Subcutaneous abdominal adipose tissue (tissue), 5 donors: ENCODE results near the gene SH2D3C.

Experiments used
- H3K27ac ChIP-seq: one replicate; pipeline ENCODE4 v1.7.0; 2013; ENCODE audit warnings: low read depth, mild to moderate bottlenecking, inconsistent platforms, low read length, moderate library complexity
- H3K27me3 ChIP-seq, 5 donors: one replicate each; pipeline ENCODE4 v1.7.0; 2013; ENCODE audit warnings: low read length in 5 of 5, inconsistent platforms in 1 of 5; ENCODE audit not compliant: control insufficient read depth in 5 of 5, insufficient read depth in 4 of 5
- H3K36me3 ChIP-seq, 5 donors: one replicate each; pipeline ENCODE4 v1.7.0; 2013; ENCODE audit warnings: low read length in 5 of 5; ENCODE audit not compliant: control insufficient read depth in 5 of 5, insufficient read depth in 5 of 5
- H3K4me1 ChIP-seq, 5 donors: one replicate each; pipeline ENCODE4 v1.7.0; 2013; ENCODE audit warnings: low read length in 5 of 5, mild to moderate bottlenecking in 3 of 5, moderate library complexity in 1 of 5; ENCODE audit not compliant: control insufficient read depth in 5 of 5, insufficient read depth in 5 of 5
- H3K4me3 ChIP-seq, 5 donors: one replicate each; pipeline ENCODE4 v1.7.0; 2013; ENCODE audit warnings: low read length in 5 of 5, low read depth in 1 of 5
- H3K9ac ChIP-seq, 5 donors: one replicate each; pipeline ENCODE4 v1.7.0; 2013; ENCODE audit warnings: low read length in 5 of 5, mild to moderate bottlenecking in 4 of 5, moderate library complexity in 3 of 5
- H3K9me3 ChIP-seq, 5 donors: one replicate each; pipeline ENCODE4 v1.7.0; 2013; ENCODE audit warnings: low read length in 5 of 5; ENCODE audit not compliant: control insufficient read depth in 5 of 5
- donor health status: healthy.
- donor health status: healthy.
- donor health status: healthy.
- donor health status: healthy.
- donor health status: healthy.

The SH2D3C gene

DNA sequence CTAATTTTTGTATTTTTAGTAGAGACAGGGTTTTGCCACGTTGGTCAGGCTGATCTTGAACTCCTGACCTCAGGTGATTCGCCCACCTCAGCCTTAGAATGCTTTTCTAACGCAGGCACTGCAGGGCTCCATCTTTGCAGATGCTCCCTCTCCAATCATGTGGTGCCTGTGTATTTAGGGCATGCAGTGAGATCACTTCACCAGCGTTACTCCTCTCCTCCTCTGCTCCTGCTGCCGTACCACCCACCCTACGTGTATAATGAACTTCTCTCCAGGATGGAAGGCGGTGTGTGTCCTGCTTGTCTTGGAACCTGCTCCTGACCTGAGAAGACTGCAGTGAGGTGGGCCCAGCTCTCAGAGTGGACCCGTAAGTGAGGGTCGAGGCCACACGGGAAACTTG lies 85.3 kb downstream of the SH2D3C start:
- H3K36me3 ChIP-seq = peaks cover 3 to 53% (median 39%) of the 10 kb centered on the region in 5 donors
- no peak overlapping the region for H3K9ac ChIP-seq
- H3K9me3 ChIP-seq = no peaks in the 10 kb centered on the region
- no peak overlapping the region for H3K4me3 ChIP-seq
- no peaks in the 10 kb centered on the region for H3K27me3 ChIP-seq
- peaks cover 0 to 21% (median 0%) of the 10 kb centered on the region in 5 donors for H3K4me1 ChIP-seq
- H3K27ac ChIP-seq = no peak overlapping the region

DNA sequence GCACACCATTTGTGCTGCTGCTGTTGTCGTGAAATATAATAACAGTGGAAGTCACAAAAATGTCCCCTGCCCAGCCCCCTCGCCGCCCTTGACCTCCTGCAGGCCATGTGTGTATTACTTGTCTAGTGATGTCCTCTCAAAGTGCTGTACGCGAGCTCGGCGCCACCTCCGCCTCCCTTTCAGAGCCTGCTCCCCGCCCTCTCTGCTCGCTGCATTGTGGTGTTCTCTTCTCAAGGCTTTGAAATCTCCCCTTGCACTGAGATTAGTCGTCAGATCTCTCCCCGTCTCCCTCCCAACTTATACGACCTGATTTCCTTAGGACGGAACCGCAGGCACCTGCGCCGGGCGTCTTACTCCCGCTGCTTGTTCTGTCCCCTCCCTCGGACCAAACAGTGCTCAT lies 86.4 kb downstream of the SH2D3C start:
- no peak overlapping the region for H3K9ac ChIP-seq
- no peaks in the 10 kb centered on the region for H3K9me3 ChIP-seq
- no peaks in the 10 kb centered on the region for H3K27me3 ChIP-seq
- H3K4me3 ChIP-seq = no peak overlapping the region
- no peak overlapping the region for H3K27ac ChIP-seq
- H3K4me1 ChIP-seq = peaks cover 0 to 17% (median 0%) of the 10 kb centered on the region in 5 donors
- H3K36me3 ChIP-seq = peaks cover 3 to 63% (median 48%) of the 10 kb centered on the region in 5 donors

DNA sequence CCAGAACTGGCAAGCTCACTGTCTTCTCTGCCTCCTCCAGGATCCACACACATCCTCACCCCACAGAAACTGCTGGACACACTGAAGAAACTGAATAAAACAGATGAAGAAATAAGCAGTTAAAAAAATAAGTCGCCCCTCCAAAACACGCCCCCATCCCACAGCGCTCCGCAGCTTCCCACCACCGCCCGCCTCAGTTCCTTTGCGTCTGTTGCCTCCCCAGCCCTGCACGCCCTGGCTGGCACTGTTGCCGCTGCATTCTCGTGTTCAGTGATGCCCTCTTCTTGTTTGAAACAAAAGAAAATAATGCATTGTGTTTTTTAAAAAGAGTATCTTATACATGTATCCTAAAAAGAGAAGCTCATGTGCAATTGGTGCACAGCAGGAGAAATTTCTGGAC lies 87.7 kb downstream of the SH2D3C start:
- no peaks in the 10 kb centered on the region for H3K9me3 ChIP-seq
- H3K36me3 ChIP-seq = peaks cover 3 to 76% (median 61%) of the 10 kb centered on the region in 5 donors
- peaks cover 0 to 14% (median 0%) of the 10 kb centered on the region in 5 donors for H3K4me1 ChIP-seq
- H3K27ac ChIP-seq = no peak overlapping the region
- H3K4me3 ChIP-seq = no peak overlapping the region
- H3K27me3 ChIP-seq = no peaks in the 10 kb centered on the region
- no peak overlapping the region for H3K9ac ChIP-seq

DNA sequence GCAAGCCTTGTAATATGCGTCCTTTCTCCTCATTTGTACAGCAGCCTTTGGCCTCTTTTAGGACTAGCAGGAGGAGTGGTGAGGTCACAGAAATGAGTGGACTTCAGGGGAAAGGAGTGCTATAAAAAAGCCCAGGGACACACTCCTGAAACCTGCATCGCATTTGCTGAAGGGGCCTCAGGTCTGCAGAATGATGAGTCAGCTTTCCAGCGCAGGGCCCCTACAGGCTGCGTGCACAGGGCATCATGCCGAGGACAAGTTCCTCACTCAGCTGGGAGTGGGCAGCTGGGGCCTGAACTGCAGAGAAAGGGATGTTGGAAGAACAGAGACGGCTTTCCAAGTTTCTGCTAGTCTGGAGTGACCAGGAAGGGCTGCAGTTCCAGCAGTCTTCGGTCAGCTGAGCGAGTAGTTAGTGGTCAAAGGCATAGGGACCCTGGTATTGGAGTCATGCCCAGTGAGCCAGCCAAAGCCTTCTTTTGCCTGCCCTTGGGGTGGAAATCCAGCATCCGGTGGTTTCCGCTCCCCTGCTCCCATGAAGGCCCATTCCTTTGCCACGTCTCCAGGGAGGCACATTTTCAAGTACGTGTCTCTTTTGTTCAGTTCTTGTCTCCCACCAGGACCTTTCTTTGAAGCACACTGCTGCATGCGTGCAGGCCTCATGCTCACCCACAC lies 89.0 kb downstream of the SH2D3C start:
- Histone ChIP-seq H3K27me3 (no peaks in the 10 kb centered on the region), H3K4me1 (peaks cover 0 to 14% (median 0%) of the 10 kb centered on the region in 5 donors), H3K4me3 (no peak overlapping the region), H3K9ac (no peak overlapping the region), H3K27ac (no peak overlapping the region), H3K36me3 (peaks cover 3 to 85% (median 68%) of the 10 kb centered on the region in 5 donors), H3K9me3 (no peaks in the 10 kb centered on the region)
